ENCODE results near the gene KRT83. TPM values are rescaled to one million over a fixed set of nuclear protein-coding genes. Genes with fewer than 3 reads are reported as not detected.

The KRT83 gene
- total RNA-seq, 3 donors from 2014 or later, result not detected

DNA sequence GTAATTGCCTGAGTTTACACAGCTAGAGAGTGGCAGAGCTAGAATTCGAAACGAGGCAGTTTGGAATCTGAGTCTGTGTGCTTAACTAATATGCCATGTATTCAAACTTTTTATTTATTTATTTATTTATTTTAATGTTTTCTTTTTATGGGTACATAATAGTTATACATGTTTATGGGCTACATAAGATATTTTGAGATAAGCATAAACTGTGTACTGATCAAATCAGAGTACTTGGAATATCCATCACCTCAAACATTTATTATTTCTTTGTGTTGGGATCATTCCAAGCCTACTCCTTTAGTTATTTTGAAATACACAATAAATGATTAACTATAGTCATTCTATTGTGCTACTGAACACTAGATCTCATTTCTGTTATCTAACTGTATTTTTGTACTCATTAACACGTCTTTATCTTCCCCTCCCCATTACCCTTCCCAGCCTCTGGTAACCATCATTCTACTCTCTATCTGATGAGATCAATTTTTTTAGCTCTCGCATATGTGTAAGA lies 22.5 kb downstream of the KRT83 start:
- Histone ChIP-seq H3K9me3 (no peaks in the 10 kb centered on the region), H3K4me3 (no peak overlapping the region), H3K4me1 (ENCODE audit: low read depth) (no peaks in the 10 kb centered on the region), H3K36me3 (ENCODE audit: low read depth) (no peaks in the 10 kb centered on the region)
- TF ChIP-seq, protein P1, sequence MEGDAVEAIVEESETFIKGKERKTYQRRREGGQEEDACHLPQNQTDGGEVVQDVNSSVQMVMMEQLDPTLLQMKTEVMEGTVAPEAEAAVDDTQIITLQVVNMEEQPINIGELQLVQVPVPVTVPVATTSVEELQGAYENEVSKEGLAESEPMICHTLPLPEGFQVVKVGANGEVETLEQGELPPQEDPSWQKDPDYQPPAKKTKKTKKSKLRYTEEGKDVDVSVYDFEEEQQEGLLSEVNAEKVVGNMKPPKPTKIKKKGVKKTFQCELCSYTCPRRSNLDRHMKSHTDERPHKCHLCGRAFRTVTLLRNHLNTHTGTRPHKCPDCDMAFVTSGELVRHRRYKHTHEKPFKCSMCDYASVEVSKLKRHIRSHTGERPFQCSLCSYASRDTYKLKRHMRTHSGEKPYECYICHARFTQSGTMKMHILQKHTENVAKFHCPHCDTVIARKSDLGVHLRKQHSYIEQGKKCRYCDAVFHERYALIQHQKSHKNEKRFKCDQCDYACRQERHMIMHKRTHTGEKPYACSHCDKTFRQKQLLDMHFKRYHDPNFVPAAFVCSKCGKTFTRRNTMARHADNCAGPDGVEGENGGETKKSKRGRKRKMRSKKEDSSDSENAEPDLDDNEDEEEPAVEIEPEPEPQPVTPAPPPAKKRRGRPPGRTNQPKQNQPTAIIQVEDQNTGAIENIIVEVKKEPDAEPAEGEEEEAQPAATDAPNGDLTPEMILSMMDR (IDR thresholded peaks at IDR 0.05), result no peak
- DNase-seq (no peak), ATAC-seq (no peak)
- intact Hi-C loops (cut with DNase I, micrococcal nuclease), result no loop called here

DNA sequence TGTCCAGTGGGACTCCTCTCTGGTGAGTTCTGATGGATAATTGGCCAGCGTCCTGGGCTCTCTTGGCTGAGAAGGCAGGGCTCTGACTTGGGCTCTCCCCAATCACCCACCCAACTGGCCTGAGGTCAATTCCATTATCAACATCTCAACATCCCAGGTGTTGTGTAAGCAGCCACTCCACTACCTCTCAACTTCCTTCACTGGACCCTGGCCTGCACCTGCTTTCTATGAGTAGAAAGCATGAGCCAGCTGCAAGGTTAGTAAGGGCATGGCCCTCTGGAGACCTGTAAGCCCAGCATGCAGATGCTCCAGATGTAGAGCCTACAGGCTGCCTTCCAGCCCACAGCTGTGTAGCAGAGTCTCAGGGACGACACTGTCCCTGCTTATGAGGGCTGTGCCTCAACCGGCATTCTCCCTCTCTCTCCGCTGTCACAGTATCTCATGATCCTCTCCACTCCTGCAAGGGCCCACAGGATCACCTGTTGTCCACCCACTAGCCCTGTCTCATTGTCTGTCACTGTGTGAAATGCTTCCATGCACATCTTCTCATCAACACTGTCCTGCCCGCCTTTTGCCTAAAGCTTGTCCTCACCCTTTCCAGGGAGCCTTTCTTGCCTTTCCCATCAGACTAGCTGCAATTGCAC lies 24.5 kb downstream of the KRT83 start:
- ATAC-seq, result no peak
- Histone ChIP-seq H3K4me3 (no peak overlapping the region), H3K36me3 (ENCODE audit: low read depth) (no peaks in the 10 kb centered on the region), H3K9me3 (no peaks in the 10 kb centered on the region), H3K4me1 (ENCODE audit: low read depth) (no peaks in the 10 kb centered on the region)
- intact Hi-C loops (cut with DNase I, micrococcal nuclease), result no loop called here
- no peak for DNase-seq
- TF ChIP-seq, protein P1 (IDR thresholded peaks at IDR 0.05), result no peak

DNA sequence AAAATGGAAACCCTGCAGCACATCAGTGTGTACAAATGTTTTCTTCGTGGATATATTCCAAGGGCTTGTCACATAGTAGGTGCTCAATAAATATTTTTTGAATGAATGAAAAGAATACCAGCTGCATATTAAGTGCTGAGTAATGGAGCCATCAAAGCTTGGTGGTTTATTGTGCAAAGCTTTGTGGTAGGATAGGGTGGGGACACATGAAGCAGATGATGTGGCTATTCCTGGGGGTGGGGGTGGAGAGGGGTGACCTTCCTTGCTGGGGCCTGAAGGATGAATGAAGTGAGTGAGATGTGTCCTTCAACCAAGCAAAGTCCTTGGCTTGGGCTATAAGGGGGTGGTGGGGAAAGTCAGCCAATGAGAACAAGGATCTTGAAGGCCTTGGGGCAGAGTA lies 25.5 kb downstream of the KRT83 start:
- DNase-seq (no peak), ATAC-seq (no peak)
- Histone ChIP-seq H3K4me3 (no peak overlapping the region), H3K36me3 (ENCODE audit: low read depth) (no peaks in the 10 kb centered on the region), H3K9me3 (no peaks in the 10 kb centered on the region), H3K4me1 (ENCODE audit: low read depth) (no peaks in the 10 kb centered on the region)
- TF ChIP-seq, protein P1 (IDR thresholded peaks at IDR 0.05), result no peak
- intact Hi-C loops (cut with DNase I, micrococcal nuclease), result no loop called here

DNA sequence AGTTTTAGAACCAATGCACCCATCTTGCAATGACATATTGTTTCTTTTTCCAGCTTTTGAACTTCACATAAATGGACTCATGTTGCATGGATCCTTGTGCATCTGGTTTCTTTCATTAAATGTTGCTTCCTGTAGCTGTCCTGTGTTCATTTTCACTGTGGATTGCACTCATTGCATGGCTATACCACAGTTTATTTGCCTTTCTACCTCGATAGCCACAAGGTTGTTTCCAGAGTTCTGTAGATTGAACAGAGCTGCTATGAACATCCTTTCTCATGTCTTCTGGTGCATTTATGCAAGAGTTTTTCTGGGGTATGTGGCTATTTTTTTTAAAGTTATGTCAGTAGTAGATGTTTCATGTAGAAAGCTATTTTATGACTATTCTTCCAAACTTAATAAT lies 26.4 kb downstream of the KRT83 start:
- intact Hi-C loops (cut with DNase I, micrococcal nuclease), result no loop called here
- ATAC-seq (no peak), DNase-seq (no peak)
- no peaks in the 10 kb centered on the region for H3K9me3 ChIP-seq
- H3K4me3 ChIP-seq, result no peak overlapping the region
- no peaks in the 10 kb centered on the region for H3K36me3 ChIP-seq (ENCODE audit: low read depth)
- no peaks in the 10 kb centered on the region for H3K4me1 ChIP-seq (ENCODE audit: low read depth)
- TF ChIP-seq, protein P1 (IDR thresholded peaks at IDR 0.05), result no peak

DNA sequence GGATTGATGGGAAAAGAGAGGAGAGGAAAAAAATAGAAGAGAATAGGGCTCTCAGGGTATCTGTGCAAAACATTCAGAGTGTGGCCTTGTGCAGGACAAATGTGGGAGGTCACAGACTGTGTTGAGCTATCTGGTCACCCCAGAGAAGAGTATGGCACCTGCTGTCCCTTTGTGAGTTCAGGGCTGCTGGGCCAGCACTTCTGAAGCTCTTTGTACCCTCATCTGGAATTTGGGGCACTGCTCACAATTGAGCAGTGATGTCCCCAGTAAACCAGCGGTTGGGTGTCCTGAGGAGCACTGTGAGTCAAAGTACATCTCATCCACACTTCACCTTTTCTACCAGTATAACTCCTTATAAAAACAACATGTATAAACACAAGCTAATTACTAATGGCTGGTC lies 27.3 kb downstream of the KRT83 start:
- Histone ChIP-seq H3K9me3 (no peaks in the 10 kb centered on the region), H3K4me1 (ENCODE audit: low read depth) (no peaks in the 10 kb centered on the region), H3K36me3 (ENCODE audit: low read depth) (no peaks in the 10 kb centered on the region), H3K4me3 (no peak overlapping the region)
- TF ChIP-seq, protein P1 (IDR thresholded peaks at IDR 0.05), result no peak
- DNase-seq (no peak), ATAC-seq (no peak)
- intact Hi-C loops (cut with DNase I, micrococcal nuclease), result no loop called here
